GM23338 (cell line): ENCODE measurements around the gene AP2A2. TPM values are rescaled to one million over a fixed set of nuclear protein-coding genes. Genes with fewer than 3 reads are reported as not detected.

Source experiments
- ATAC-seq: fragments of 200-7000 bp; cut with Tn5 transposase; 3 replicates; pipeline ENCODE4 v1.9.1; 2020
- DNase-seq: peaks from one replicate; pipeline ENCODE4 v3.0.0-alpha.2; 2015; ENCODE audit warnings: low spot score
- H2AFZ ChIP-seq: fragments of 200-600 bp; sonication (generic); 2 replicates; pipeline ENCODE4 v1.8.0; 2016; ENCODE audit warnings: antibody characterized with exemption, mild to moderate bottlenecking, moderate library complexity
- H3F3A ChIP-seq: fragments of 200-600 bp; sonication (generic); replicated peaks from 2 replicates; pipeline ENCODE4 v1.8.0; 2017; ENCODE audit warnings: antibody characterized with exemption, mixed run types, low read depth
- H3K27ac ChIP-seq: fragments of 200-600 bp; sonication (generic); 2 replicates; pipeline ENCODE4 v1.6.1; 2016; ENCODE audit warnings: low read depth
- H3K27me3 ChIP-seq: fragments of 200-600 bp; sonication (generic); 2 replicates; pipeline ENCODE4 v1.8.0; 2016; ENCODE audit warnings: mild to moderate bottlenecking, mixed run types, moderate library complexity; ENCODE audit not compliant: insufficient read depth
- H3K36me3 ChIP-seq: fragments of 200-600 bp; sonication (generic); 2 replicates; pipeline ENCODE4 v1.8.0; 2016; ENCODE audit warnings: mild to moderate bottlenecking; ENCODE audit not compliant: insufficient read depth
- H3K4me1 ChIP-seq: fragments of 200-600 bp; sonication (generic); 2 replicates; pipeline ENCODE4 v1.8.0; 2016; ENCODE audit warnings: mild to moderate bottlenecking, moderate library complexity; ENCODE audit not compliant: insufficient read depth
- H3K4me2 ChIP-seq: fragments of 200-600 bp; sonication (generic); 2 replicates; pipeline ENCODE4 v1.7.1; 2017; ENCODE audit warnings: mixed run types
- H3K4me3 ChIP-seq: fragments of 200-600 bp; sonication (generic); 2 replicates; pipeline ENCODE4 v1.6.1; 2016; ENCODE audit warnings: mixed run types
- H3K79me2 ChIP-seq: fragments of 200-600 bp; sonication (generic); replicated peaks from 2 replicates; pipeline ENCODE4 v1.8.0; 2017; ENCODE audit warnings: mild to moderate bottlenecking; ENCODE audit not compliant: insufficient read depth
- H3K9me2 ChIP-seq: fragments of 200-600 bp; sonication (generic); 2 replicates; pipeline ENCODE4 v1.8.0; 2017; ENCODE audit not compliant: insufficient read depth
- H4K20me1 ChIP-seq: fragments of 200-600 bp; sonication (generic); replicated peaks from 2 replicates; pipeline ENCODE4 v1.8.0; 2017; ENCODE audit warnings: mild to moderate bottlenecking; ENCODE audit not compliant: insufficient read depth
- H3K27ac Mint-ChIP-seq: 2 replicates; pipeline ENCODE4 v1.8.0; 2020; ENCODE audit warnings: inconsistent platforms, mild to moderate bottlenecking, moderate library complexity, mixed read lengths
- H3K27me3 Mint-ChIP-seq: 3 replicates; pipeline ENCODE4 v1.8.0; 2022; ENCODE audit warnings: low read depth, mild to moderate bottlenecking, moderate library complexity, mixed read lengths, inconsistent platforms; ENCODE audit not compliant: insufficient read depth, poor library complexity
- H3K36me3 Mint-ChIP-seq: 3 replicates; pipeline ENCODE4 v1.8.0; 2021; ENCODE audit warnings: low read depth, mild to moderate bottlenecking, inconsistent platforms, moderate library complexity, mixed read lengths
- H3K4me1 Mint-ChIP-seq: 3 replicates; pipeline ENCODE4 v1.8.0; 2020; ENCODE audit warnings: mild to moderate bottlenecking, inconsistent platforms, mixed read lengths
- H3K4me3 Mint-ChIP-seq: 3 replicates; pipeline ENCODE4 v1.8.0; 2021; ENCODE audit warnings: moderate library complexity, mild to moderate bottlenecking, inconsistent platforms, mixed read lengths
- H3K9me3 Mint-ChIP-seq: 3 replicates; pipeline ENCODE4 v1.8.0; 2020; ENCODE audit warnings: moderate library complexity, mild to moderate bottlenecking, inconsistent platforms, mixed read lengths
- CREB1 ChIP-seq: fragments of 250-450 bp; sonication (Bioruptor Pico); IDR thresholded peaks from 2 replicates; pipeline ENCODE4 v1.5.0; 2020; ENCODE audit warnings: low read depth, mild to moderate bottlenecking, moderate library complexity
- EZH2phosphoT487 ChIP-seq: fragments of 200-600 bp; sonication (generic); IDR thresholded peaks from one replicate; pipeline ENCODE4 v1.8.1; 2018; ENCODE audit warnings: antibody characterized with exemption; ENCODE audit not compliant: unreplicated experiment
- POLR2AphosphoS5 ChIP-seq: IDR thresholded peaks from 2 replicates; pipeline ENCODE4 v1.6.1; 2016; ENCODE audit warnings: antibody characterized with exemption, low read depth
- STAT1 ChIP-seq: IDR thresholded peaks from one replicate; pipeline ENCODE4 v1.6.1; 2016; ENCODE audit warnings: antibody characterized with exemption; ENCODE audit not compliant: unreplicated experiment
- ZNF114 ChIP-seq: fragments of 250-450 bp; sonication (Bioruptor Pico); IDR thresholded peaks from 2 replicates; pipeline ENCODE4 v1.5.0; 2020; ENCODE audit warnings: mild to moderate bottlenecking, moderate library complexity
- ZNF331 ChIP-seq: fragments of 250-450 bp; sonication (Bioruptor Pico); IDR thresholded peaks from 2 replicates; pipeline ENCODE4 v1.5.0; 2020; ENCODE audit warnings: low read depth, mild to moderate bottlenecking, moderate library complexity
- polyA plus RNA-seq: library from polyadenylated mRNA; unstranded; fragments of >200 nt; fragmentation: Nextera tagmentation; extraction: Ambion mirVana; gene quantifications from 2 replicates; pipeline ENCODE4 v1.2.1, GENCODE V29; 2016
- total RNA-seq: library from RNA; depleted of rRNA; stranded (reverse); fragments of >200 nt; shearing (Covaris generic); gene quantifications from 2 replicates; pipeline ENCODE4 v1.2.3, GENCODE V29; 2014
- TF ChIP-seq, protein P1 (sequence below): fragments of 250-450 bp; sonication (Bioruptor Pico); IDR thresholded peaks from 2 replicates; pipeline ENCODE4 v1.5.0; 2020; ENCODE audit warnings: mild to moderate bottlenecking, moderate library complexity
- TF ChIP-seq, protein P2 (sequence below): IDR thresholded peaks from 2 replicates; pipeline ENCODE4 v1.6.1; 2016; ENCODE audit warnings: antibody characterized with exemption
- TF ChIP-seq, protein P3 (sequence below): IDR thresholded peaks from one replicate; pipeline ENCODE4 v1.6.1; 2018; ENCODE audit warnings: antibody characterized with exemption; ENCODE audit not compliant: unreplicated experiment
- TF ChIP-seq, protein P4 (sequence below), 2 experiments: fragments of 200-600 bp in 1 of 2; sonication (generic) in 1 of 2; conservative IDR thresholded peaks; 2 replicates each; pipeline versions ENCODE4 v1.5.1 to v1.6.1; 2016 to 2017; ENCODE audit warnings: antibody characterized with exemption in 2 of 2, low read depth in 2 of 2, mild to moderate bottlenecking in 2 of 2, moderate library complexity in 1 of 2

Gene AP2A2
- total and polyA plus RNA-seq, 2 experiments from 2014 or later = 23.7 to 47.5 TPM

DNA sequence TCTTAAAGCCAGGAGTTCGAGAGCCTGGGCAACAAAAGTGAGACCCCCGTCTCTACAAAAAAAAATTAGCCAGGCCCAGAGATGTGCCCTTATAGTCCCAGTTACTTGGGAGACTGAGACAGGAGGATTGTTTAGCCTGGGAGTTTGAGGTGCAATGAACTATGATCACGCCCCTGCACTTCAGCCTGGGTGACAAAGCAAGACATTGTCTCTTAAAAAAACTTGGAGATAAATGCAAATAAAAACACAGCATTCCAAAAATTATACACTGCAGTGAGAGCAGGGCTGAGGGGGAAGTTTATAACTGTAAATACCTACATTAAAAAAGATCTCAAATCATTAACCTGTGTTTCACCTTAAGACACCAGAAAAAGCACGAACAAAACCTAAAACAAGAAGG, 22.1 kb downstream of the AP2A2 start:
- Histone ChIP-seq H3K27ac (no peak overlapping the region), H4K20me1 (peaks cover 6% of the 10 kb centered on the region; the same call in 1 of the 2 replicates), H3K4me2 (no peak overlapping the region), H3K4me1 (peaks cover 48% of the 10 kb centered on the region), H3K4me3 (no peak overlapping the region), H2AFZ (no peak overlapping the region), H3K27me3 (no peaks in the 10 kb centered on the region), H3K9me2 (no peaks in the 10 kb centered on the region), H3K36me3 (peaks cover 3% of the 10 kb centered on the region; the same call in 1 of the 2 replicates), H3K79me2 (peaks cover 79% of the 10 kb centered on the region), H3F3A (peaks cover 8% of the 10 kb centered on the region; the same call in 1 of the 2 replicates)
- Mint-ChIP-seq H3K4me1 (peaks cover 47% of the 10 kb centered on the region), H3K9me3 (peaks cover 3% of the 10 kb centered on the region; the same call in 2 of the 3 replicates), H3K36me3 (peaks cover 34% of the 10 kb centered on the region), H3K27me3 (peaks cover 9% of the 10 kb centered on the region), H3K4me3 (no peak overlapping the region), H3K27ac (no peak overlapping the region)
- no peak for DNase-seq
- TF ChIP-seq CREB1 (no peak), STAT1 (no peak), ZNF331 (CRISPR knock-in tag) (no peak), POLR2AphosphoS5 (no peak), ZNF114 (CRISPR knock-in tag) (no peak), EZH2phosphoT487 (no peak)
- TF ChIP-seq, protein P1, sequence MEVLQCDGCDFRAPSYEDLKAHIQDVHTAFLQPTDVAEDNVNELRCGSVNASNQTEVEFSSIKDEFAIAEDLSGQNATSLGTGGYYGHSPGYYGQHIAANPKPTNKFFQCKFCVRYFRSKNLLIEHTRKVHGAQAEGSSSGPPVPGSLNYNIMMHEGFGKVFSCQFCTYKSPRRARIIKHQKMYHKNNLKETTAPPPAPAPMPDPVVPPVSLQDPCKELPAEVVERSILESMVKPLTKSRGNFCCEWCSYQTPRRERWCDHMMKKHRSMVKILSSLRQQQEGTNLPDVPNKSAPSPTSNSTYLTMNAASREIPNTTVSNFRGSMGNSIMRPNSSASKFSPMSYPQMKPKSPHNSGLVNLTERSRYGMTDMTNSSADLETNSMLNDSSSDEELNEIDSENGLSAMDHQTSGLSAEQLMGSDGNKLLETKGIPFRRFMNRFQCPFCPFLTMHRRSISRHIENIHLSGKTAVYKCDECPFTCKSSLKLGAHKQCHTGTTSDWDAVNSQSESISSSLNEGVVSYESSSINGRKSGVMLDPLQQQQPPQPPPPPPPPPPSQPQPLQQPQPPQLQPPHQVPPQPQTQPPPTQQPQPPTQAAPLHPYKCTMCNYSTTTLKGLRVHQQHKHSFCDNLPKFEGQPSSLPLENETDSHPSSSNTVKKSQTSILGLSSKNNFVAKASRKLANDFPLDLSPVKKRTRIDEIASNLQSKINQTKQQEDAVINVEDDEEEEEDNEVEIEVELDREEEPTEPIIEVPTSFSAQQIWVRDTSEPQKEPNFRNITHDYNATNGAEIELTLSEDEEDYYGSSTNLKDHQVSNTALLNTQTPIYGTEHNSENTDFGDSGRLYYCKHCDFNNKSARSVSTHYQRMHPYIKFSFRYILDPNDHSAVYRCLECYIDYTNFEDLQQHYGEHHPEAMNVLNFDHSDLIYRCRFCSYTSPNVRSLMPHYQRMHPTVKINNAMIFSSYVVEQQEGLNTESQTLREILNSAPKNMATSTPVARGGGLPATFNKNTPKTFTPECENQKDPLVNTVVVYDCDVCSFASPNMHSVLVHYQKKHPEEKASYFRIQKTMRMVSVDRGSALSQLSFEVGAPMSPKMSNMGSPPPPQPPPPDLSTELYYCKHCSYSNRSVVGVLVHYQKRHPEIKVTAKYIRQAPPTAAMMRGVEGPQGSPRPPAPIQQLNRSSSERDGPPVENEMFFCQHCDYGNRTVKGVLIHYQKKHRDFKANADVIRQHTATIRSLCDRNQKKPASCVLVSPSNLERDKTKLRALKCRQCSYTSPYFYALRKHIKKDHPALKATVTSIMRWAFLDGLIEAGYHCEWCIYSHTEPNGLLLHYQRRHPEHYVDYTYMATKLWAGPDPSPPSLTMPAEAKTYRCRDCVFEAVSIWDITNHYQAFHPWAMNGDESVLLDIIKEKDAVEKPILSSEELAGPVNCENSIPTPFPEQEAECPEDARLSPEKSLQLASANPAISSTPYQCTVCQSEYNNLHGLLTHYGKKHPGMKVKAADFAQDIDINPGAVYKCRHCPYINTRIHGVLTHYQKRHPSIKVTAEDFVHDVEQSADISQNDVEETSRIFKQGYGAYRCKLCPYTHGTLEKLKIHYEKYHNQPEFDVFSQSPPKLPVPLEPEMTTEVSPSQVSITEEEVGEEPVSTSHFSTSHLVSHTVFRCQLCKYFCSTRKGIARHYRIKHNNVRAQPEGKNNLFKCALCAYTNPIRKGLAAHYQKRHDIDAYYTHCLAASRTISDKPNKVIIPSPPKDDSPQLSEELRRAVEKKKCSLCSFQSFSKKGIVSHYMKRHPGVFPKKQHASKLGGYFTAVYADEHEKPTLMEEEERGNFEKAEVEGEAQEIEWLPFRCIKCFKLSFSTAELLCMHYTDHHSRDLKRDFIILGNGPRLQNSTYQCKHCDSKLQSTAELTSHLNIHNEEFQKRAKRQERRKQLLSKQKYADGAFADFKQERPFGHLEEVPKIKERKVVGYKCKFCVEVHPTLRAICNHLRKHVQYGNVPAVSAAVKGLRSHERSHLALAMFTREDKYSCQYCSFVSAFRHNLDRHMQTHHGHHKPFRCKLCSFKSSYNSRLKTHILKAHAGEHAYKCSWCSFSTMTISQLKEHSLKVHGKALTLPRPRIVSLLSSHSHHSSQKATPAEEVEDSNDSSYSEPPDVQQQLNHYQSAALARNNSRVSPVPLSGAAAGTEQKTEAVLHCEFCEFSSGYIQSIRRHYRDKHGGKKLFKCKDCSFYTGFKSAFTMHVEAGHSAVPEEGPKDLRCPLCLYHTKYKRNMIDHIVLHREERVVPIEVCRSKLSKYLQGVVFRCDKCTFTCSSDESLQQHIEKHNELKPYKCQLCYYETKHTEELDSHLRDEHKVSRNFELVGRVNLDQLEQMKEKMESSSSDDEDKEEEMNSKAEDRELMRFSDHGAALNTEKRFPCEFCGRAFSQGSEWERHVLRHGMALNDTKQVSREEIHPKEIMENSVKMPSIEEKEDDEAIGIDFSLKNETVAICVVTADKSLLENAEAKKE = no peak
- TF ChIP-seq, protein P2, sequence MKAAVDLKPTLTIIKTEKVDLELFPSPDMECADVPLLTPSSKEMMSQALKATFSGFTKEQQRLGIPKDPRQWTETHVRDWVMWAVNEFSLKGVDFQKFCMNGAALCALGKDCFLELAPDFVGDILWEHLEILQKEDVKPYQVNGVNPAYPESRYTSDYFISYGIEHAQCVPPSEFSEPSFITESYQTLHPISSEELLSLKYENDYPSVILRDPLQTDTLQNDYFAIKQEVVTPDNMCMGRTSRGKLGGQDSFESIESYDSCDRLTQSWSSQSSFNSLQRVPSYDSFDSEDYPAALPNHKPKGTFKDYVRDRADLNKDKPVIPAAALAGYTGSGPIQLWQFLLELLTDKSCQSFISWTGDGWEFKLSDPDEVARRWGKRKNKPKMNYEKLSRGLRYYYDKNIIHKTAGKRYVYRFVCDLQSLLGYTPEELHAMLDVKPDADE = no peak
- TF ChIP-seq, protein P3, sequence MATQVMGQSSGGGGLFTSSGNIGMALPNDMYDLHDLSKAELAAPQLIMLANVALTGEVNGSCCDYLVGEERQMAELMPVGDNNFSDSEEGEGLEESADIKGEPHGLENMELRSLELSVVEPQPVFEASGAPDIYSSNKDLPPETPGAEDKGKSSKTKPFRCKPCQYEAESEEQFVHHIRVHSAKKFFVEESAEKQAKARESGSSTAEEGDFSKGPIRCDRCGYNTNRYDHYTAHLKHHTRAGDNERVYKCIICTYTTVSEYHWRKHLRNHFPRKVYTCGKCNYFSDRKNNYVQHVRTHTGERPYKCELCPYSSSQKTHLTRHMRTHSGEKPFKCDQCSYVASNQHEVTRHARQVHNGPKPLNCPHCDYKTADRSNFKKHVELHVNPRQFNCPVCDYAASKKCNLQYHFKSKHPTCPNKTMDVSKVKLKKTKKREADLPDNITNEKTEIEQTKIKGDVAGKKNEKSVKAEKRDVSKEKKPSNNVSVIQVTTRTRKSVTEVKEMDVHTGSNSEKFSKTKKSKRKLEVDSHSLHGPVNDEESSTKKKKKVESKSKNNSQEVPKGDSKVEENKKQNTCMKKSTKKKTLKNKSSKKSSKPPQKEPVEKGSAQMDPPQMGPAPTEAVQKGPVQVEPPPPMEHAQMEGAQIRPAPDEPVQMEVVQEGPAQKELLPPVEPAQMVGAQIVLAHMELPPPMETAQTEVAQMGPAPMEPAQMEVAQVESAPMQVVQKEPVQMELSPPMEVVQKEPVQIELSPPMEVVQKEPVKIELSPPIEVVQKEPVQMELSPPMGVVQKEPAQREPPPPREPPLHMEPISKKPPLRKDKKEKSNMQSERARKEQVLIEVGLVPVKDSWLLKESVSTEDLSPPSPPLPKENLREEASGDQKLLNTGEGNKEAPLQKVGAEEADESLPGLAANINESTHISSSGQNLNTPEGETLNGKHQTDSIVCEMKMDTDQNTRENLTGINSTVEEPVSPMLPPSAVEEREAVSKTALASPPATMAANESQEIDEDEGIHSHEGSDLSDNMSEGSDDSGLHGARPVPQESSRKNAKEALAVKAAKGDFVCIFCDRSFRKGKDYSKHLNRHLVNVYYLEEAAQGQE = no peak
- TF ChIP-seq, protein P4, sequence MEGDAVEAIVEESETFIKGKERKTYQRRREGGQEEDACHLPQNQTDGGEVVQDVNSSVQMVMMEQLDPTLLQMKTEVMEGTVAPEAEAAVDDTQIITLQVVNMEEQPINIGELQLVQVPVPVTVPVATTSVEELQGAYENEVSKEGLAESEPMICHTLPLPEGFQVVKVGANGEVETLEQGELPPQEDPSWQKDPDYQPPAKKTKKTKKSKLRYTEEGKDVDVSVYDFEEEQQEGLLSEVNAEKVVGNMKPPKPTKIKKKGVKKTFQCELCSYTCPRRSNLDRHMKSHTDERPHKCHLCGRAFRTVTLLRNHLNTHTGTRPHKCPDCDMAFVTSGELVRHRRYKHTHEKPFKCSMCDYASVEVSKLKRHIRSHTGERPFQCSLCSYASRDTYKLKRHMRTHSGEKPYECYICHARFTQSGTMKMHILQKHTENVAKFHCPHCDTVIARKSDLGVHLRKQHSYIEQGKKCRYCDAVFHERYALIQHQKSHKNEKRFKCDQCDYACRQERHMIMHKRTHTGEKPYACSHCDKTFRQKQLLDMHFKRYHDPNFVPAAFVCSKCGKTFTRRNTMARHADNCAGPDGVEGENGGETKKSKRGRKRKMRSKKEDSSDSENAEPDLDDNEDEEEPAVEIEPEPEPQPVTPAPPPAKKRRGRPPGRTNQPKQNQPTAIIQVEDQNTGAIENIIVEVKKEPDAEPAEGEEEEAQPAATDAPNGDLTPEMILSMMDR (conservative IDR thresholded peaks at IDR 0.05; ENCODE audit: low read depth in 2 of 2) = no peak
- ATAC-seq = no peak
